H1 (cell line): ENCODE data around the gene SLC7A8. TPM values are rescaled to one million over a fixed set of nuclear protein-coding genes. Genes with fewer than 3 reads are reported as not detected.

Experiments
- CTCF ChIA-PET: fragments of 300-600 bp; sonication (Branson Sonifier 250); formaldehyde crosslinking; loops from one replicate; lab custom pipeline; 2021; ENCODE audit not compliant: partially characterized antibody; lab: Charles Lee
- POLR2A ChIA-PET: fragments of 300-600 bp; sonication (Branson Sonifier 250); formaldehyde crosslinking; loops from one replicate; lab custom pipeline; 2021; ENCODE audit warnings: inconsistent platforms; ENCODE audit not compliant: partially characterized antibody; lab: Charles Lee
- DNase-seq, 2 experiments: peaks; one replicate each; pipeline versions ENCODE4 v3.0.0 to v3.0.0-alpha.2; 2010 to 2022; ENCODE audit warnings: low spot score in 2 of 2, low read depth in 1 of 2, mixed read lengths in 1 of 2
- FAIRE-seq: peaks from 2 replicates; lab custom pipeline; 2011; peaks lifted over from hg19 to GRCh38; lab: Jason Lieb, UNC
- H2AFZ ChIP-seq: 2 replicates; pipeline ENCODE4 v1.8.1; 2012; ENCODE audit warnings: low read length, inconsistent platforms
- H2AK5ac ChIP-seq: 2 replicates; pipeline ENCODE4 v1.6.1; 2013; ENCODE audit warnings: low read depth, low read length
- H2BK120ac ChIP-seq: replicated peaks from 2 replicates; pipeline ENCODE3; 2013; ENCODE audit warnings: low read depth, low read length, inconsistent platforms
- H2BK12ac ChIP-seq: 2 replicates; pipeline ENCODE4 v1.6.1; 2013; ENCODE audit warnings: low read depth, low read length
- H2BK15ac ChIP-seq: 2 replicates; pipeline ENCODE4 v1.6.1; 2013; ENCODE audit warnings: low read length
- H2BK20ac ChIP-seq: 2 replicates; pipeline ENCODE4 v1.6.1; 2013; ENCODE audit warnings: low read length
- H2BK5ac ChIP-seq: 2 replicates; pipeline ENCODE4 v1.6.1; 2013; ENCODE audit warnings: low read depth, low read length
- H3K14ac ChIP-seq: 2 replicates; pipeline ENCODE4 v1.6.1; 2013; ENCODE audit warnings: inconsistent platforms; ENCODE audit not compliant: insufficient read length
- H3K18ac ChIP-seq: 2 replicates; pipeline ENCODE4 v1.6.1; 2013; ENCODE audit warnings: low read length; ENCODE audit errors: extremely low read depth
- H3K23ac ChIP-seq: 2 replicates; pipeline ENCODE4 v1.6.1; 2013; ENCODE audit warnings: inconsistent platforms; ENCODE audit not compliant: insufficient read length
- H3K23me2 ChIP-seq: 2 replicates; pipeline ENCODE4 v1.6.1; 2013; ENCODE audit warnings: low read depth, low read length
- H3K27ac ChIP-seq: 2 replicates; pipeline ENCODE4 v1.6.1; 2011; ENCODE audit warnings: low read depth, low read length, inconsistent platforms
- H3K27me3 ChIP-seq, 4 experiments: replicated peaks in 1 of 4; 1 replicate in 1 of 4; 2 replicates in 3 of 4; pipeline versions ENCODE4 v1.6.1 to v1.8.1; 2011 to 2013; ENCODE audit warnings: low read length in 3 of 4, mild to moderate bottlenecking in 3 of 4, inconsistent platforms in 2 of 4, mixed read lengths in 2 of 4, moderate library complexity in 1 of 4; ENCODE audit not compliant: control insufficient read depth in 3 of 4, insufficient read depth in 3 of 4; ENCODE audit errors: extremely low read depth in 1 of 4
- H3K36me3 ChIP-seq, 4 experiments: 2 replicates each; pipeline versions ENCODE4 v1.6.1 to v1.8.1; 2011 to 2013; ENCODE audit warnings: mild to moderate bottlenecking in 4 of 4, low read length in 3 of 4, moderate library complexity in 2 of 4, control low read depth in 1 of 4, inconsistent platforms in 1 of 4; ENCODE audit not compliant: insufficient read depth in 4 of 4, control insufficient read depth in 2 of 4
- H3K4ac ChIP-seq: replicated peaks from 2 replicates; pipeline ENCODE3; 2013; ENCODE audit warnings: low read length, low read depth, mixed read lengths, inconsistent platforms; ENCODE audit not compliant: insufficient read length
- H3K4me1 ChIP-seq, 4 experiments: replicated peaks in 1 of 4; 1 replicate in 1 of 4; 2 replicates in 3 of 4; pipeline versions ENCODE4 v1.6.1 to v1.8.1; 2011 to 2013; ENCODE audit warnings: low read length in 3 of 4, inconsistent platforms in 2 of 4, mixed read lengths in 1 of 4; ENCODE audit not compliant: insufficient read depth in 4 of 4, control insufficient read depth in 3 of 4
- H3K4me2 ChIP-seq, 2 experiments: 2 replicates each; pipeline versions ENCODE4 v1.6.1 to v1.8.1; 2011 to 2013; ENCODE audit warnings: low read depth in 2 of 2, low read length in 2 of 2, control low read depth in 1 of 2, inconsistent platforms in 1 of 2, mild to moderate bottlenecking in 1 of 2; ENCODE audit not compliant: insufficient read depth in 1 of 2
- H3K4me3 ChIP-seq, 4 experiments: fragments of 200-600, 300-600 bp in 1 of 4; sonication (generic), shearing (Covaris generic), sonication (Bioruptor Twin) in 1 of 4; 2 replicates each; pipeline versions ENCODE4 v1.5.1 to v1.8.1; 2011 to 2016; ENCODE audit warnings: low read length in 4 of 4, low read depth in 3 of 4, control low read depth in 2 of 4, inconsistent platforms in 2 of 4, mild to moderate bottlenecking in 2 of 4, mixed read lengths in 1 of 4, moderate library complexity in 1 of 4; ENCODE audit not compliant: insufficient read depth in 2 of 4; ENCODE audit errors: extremely low read depth in 1 of 4
- H3K56ac ChIP-seq: replicated peaks from 2 replicates; pipeline ENCODE3; 2013; ENCODE audit warnings: low read depth, mild to moderate bottlenecking, mixed read lengths, low read length, inconsistent platforms; ENCODE audit not compliant: insufficient read length
- H3K79me1 ChIP-seq: 2 replicates; pipeline ENCODE4 v1.6.1; 2013; ENCODE audit warnings: low read depth, low read length, control low read depth
- H3K79me2 ChIP-seq, 2 experiments: 2 replicates each; pipeline versions ENCODE4 v1.6.1 to v1.8.1; 2012 to 2013; ENCODE audit warnings: low read length in 2 of 2, mild to moderate bottlenecking in 2 of 2, inconsistent platforms in 1 of 2; ENCODE audit not compliant: insufficient read depth in 2 of 2, control insufficient read depth in 1 of 2
- H3K9ac ChIP-seq, 4 experiments: replicated peaks in 1 of 4; 1 replicate in 1 of 4; 2 replicates in 3 of 4; pipeline versions ENCODE4 v1.6.1 to v1.8.1; 2011 to 2013; ENCODE audit warnings: low read depth in 3 of 4, low read length in 3 of 4, control low read depth in 2 of 4, mild to moderate bottlenecking in 2 of 4, moderate library complexity in 2 of 4, inconsistent platforms in 1 of 4; ENCODE audit errors: extremely low read depth in 1 of 4
- H3K9me3 ChIP-seq, 2 experiments: 2 replicates each; pipeline versions ENCODE4 v1.6.1 to v1.8.1; 2012 to 2013; ENCODE audit warnings: mild to moderate bottlenecking in 2 of 2, moderate library complexity in 2 of 2, control low read depth in 1 of 2, inconsistent platforms in 1 of 2, low read depth in 1 of 2, low read length in 1 of 2, mixed read lengths in 1 of 2; ENCODE audit not compliant: insufficient read depth in 2 of 2
- H4K20me1 ChIP-seq, 2 experiments: replicated peaks in 1 of 2; 2 replicates each; pipeline versions ENCODE3 to v1.8.1; 2011 to 2013; ENCODE audit warnings: inconsistent platforms in 2 of 2, low read length in 2 of 2, mild to moderate bottlenecking in 1 of 2; ENCODE audit not compliant: insufficient read depth in 2 of 2, control insufficient read depth in 1 of 2
- H4K5ac ChIP-seq: 2 replicates; pipeline ENCODE4 v1.6.1; 2013; ENCODE audit warnings: low read length, low read depth, mixed read lengths, inconsistent platforms; ENCODE audit not compliant: insufficient read length
- H4K8ac ChIP-seq: 2 replicates; pipeline ENCODE4 v1.8.0; 2013; ENCODE audit warnings: mild to moderate bottlenecking, moderate library complexity, low read length, inconsistent platforms; ENCODE audit not compliant: insufficient read depth; ENCODE audit errors: extremely low read depth
- H4K91ac ChIP-seq: replicated peaks from 2 replicates; pipeline ENCODE3; 2013; ENCODE audit warnings: low read length, mixed read lengths, inconsistent platforms; ENCODE audit not compliant: insufficient read length
- ASH2L ChIP-seq: fragments of 200-600, 300-600 bp; sonication (generic); IDR thresholded peaks from one replicate; pipeline ENCODE4 v1.7.1; 2017; ENCODE audit warnings: low read length
- ATF3 ChIP-seq: IDR thresholded peaks from 2 replicates; pipeline ENCODE4 v1.6.1; 2011; ENCODE audit warnings: low read depth, mild to moderate bottlenecking, low read length; ENCODE audit not compliant: insufficient read depth
- CBX5 ChIP-seq: fragments of 300-800, 300-1000 bp; sonication (generic); IDR thresholded peaks from 2 replicates; pipeline ENCODE4 v1.7.1; 2016; ENCODE audit warnings: antibody characterized with exemption, low read length, low read depth
- CEBPB ChIP-seq: IDR thresholded peaks from 2 replicates; pipeline ENCODE4 v1.6.1; 2012; ENCODE audit warnings: low read depth, low read length
- PHF8 ChIP-seq: fragments of 200-600 bp; sonication (generic); conservative IDR thresholded peaks from 2 replicates; pipeline ENCODE4 v1.7.1; 2012; ENCODE audit warnings: low read depth, mild to moderate bottlenecking, inconsistent platforms, low read length, moderate library complexity
- SIRT6 ChIP-seq: IDR thresholded peaks from one replicate; pipeline ENCODE4 v1.7.1; 2012; ENCODE audit warnings: low read length, inconsistent platforms
- TAF7 ChIP-seq: optimal IDR thresholded peaks from 2 replicates; pipeline ENCODE3; 2011; ENCODE audit warnings: low read depth, mild to moderate bottlenecking, inconsistent platforms, low read length, moderate library complexity, borderline replicate concordance
- YY1 ChIP-seq: IDR thresholded peaks from 2 replicates; pipeline ENCODE4 v1.6.1; 2011; ENCODE audit warnings: low read depth, mild to moderate bottlenecking, low read length
- ZNF274 ChIP-seq: IDR thresholded peaks from 2 replicates; pipeline ENCODE4 v1.7.0; 2012; ENCODE audit warnings: low read length, borderline replicate concordance; ENCODE audit errors: extremely low read depth
- WGBS, 2 experiments: shearing (Covaris generic) in 1 of 2; methylation state at CpG; one replicate each; pipeline versions ENCODE4 v1.1.6 to v1.1.7; 2013 to 2015; ENCODE audit warnings: low lambda C conversion rate in 2 of 2, mixed read lengths in 2 of 2, inconsistent platforms in 1 of 2, low coverage in 1 of 2, missing lambda C conversion rate in 1 of 2; ENCODE audit not compliant: insufficient replicate concordance in 2 of 2, insufficient coverage in 1 of 2, insufficient read length in 1 of 2; ENCODE audit errors: extremely low coverage in 1 of 2, missing lambda C conversion rate in 1 of 2; 5-methylcytosine and 5-hydroxymethylcytosine counted together
- long read RNA-seq, 2 experiments: library from RNA in 1 of 2; library from capped mRNA in 1 of 2; stranded (forward); transcript quantifications; one replicate each; pipeline ENCODE4 v2.0.0, GENCODE V29; 2021; ENCODE audit warnings: inconsistent platforms in 1 of 2
- polyA minus RNA-seq, 3 experiments: library from RNA; depleted of rRNA, polyadenylated mRNA; stranded (reverse); fragments of >200 nt; gene quantifications; 1 replicate in 2 of 3; 2 replicates in 1 of 3; pipeline ENCODE4 v1.2.3, GENCODE V29; 2011
- polyA plus RNA-seq, 7 experiments: library from polyadenylated mRNA; depleted of rRNA in 3 of 7; stranded (reverse) in 5 of 7; unstranded in 2 of 7; fragments of >200 nt in 5 of 7; fragments of 200-250 nt in 2 of 7; gene quantifications; 1 replicate in 5 of 7; 2 replicates in 1 of 7; 4 replicates in 1 of 7; pipeline versions ENCODE4 v1.2.1 to v1.2.3, GENCODE V29; 2011 to 2013; ENCODE audit warnings: missing spikeins in 2 of 7, mixed read lengths in 2 of 7
- total RNA-seq: library from RNA; stranded (reverse); fragmentation: NEBNext Ultra II Directional; extraction: Animal tissue kit (Norgen Biotek cat#: 25700); gene quantifications from 2 replicates; pipeline ENCODE4 v1.2.1, GENCODE V29; 2021

SLC7A8 gene
- 204 and 209 TPM in 2 replicates for total RNA-seq
- polyA plus RNA-seq (2011; rRNA removed): 181 and 182 TPM in 2 replicates
- polyA plus RNA-seq (2011; cell fraction: cytosol; rRNA removed): 72.1 TPM
- 146 TPM for polyA plus RNA-seq (2011; cell fraction: nucleus; rRNA removed)
- polyA plus RNA-seq (2012, experiment 1 of 2): 162 to 194 TPM (median 173 TPM) in 4 replicates
- 152 TPM for polyA plus RNA-seq (2012, experiment 2 of 2)
- 383 TPM for polyA plus RNA-seq (2013, experiment 1 of 2)
- polyA plus RNA-seq (2013, experiment 2 of 2): 341 TPM
- 234 and 286 TPM in 2 replicates for polyA minus RNA-seq (2011; rRNA and poly(A)+ RNA removed)
- polyA minus RNA-seq (2011; cell fraction: cytosol; rRNA and poly(A)+ RNA removed): 176 TPM
- 79.9 TPM for polyA minus RNA-seq (2011; cell fraction: nucleus; rRNA and poly(A)+ RNA removed)
- long read RNA-seq, experiment 1, full-length matches to known transcripts: 29 of 106 reads
- long read RNA-seq, experiment 1, partial matches to known transcripts: 23 of 106 reads
- long read RNA-seq, experiment 1, other reads (novel, unspliced or antisense): 54 of 106 reads
- long read RNA-seq, experiment 2, full-length matches to known transcripts: 11 of 22 reads
- long read RNA-seq, experiment 2, partial matches to known transcripts: 6 of 22 reads
- long read RNA-seq, experiment 2, other reads (novel, unspliced or antisense): 5 of 22 reads

GRCh38 chr14:23183479-23183878 is at the start of gene SLC7A8:
Gene SLC7A8, minus strand, starts transcription at chr14:23183660. Its CDS starts 746 bp downstream, at chr14:23182914.
- Histone ChIP-seq H3K79me2 (peaks cover 5 to 38% of the 10 kb centered on the region in 2 experiments), H3K4ac (no peak within 1 kb of the TSS), H3K4me1 (peaks cover 0 to 4% (median under 1%) of the 10 kb centered on the region in 4 experiments; a peak in 5 of 7 replicates), H3K18ac (peak within 1 kb of the TSS; percentile 13; the same call in 1 of the 2 replicates), H3K14ac (no peak within 1 kb of the TSS), H2BK20ac (peak within 1 kb of the TSS; percentile 49; the same call in 1 of the 2 replicates), H3K23me2 (peaks cover 6% of the 10 kb centered on the region; the same call in 1 of the 2 replicates), H4K91ac (no peak within 1 kb of the TSS), H3K27me3 (no peaks in the 10 kb centered on the region), H3K36me3 (no peaks in the 10 kb centered on the region), H2AK5ac (no peak within 1 kb of the TSS), H3K4me2 (peak within 1 kb of the TSS; percentile 67 to 72), H3K9ac (peak within 1 kb of the TSS; percentile 52 to 71 (median 66)), H3K56ac (no peak within 1 kb of the TSS), H4K20me1 (peaks cover 0 to 6% of the 10 kb centered on the region in 2 experiments), H2BK120ac (peak within 1 kb of the TSS; percentile 57), H4K8ac (no peak within 1 kb of the TSS), H3K79me1 (0 out of 2 replicates have a peak, but pooled peaks cover 3% of the 10 kb centered on the region), H3K27ac (0 out of 2 replicates have a peak within 1 kb of the TSS, but pooled peaks have one; percentile 1), H2BK5ac (peak within 1 kb of the TSS; percentile 47; the same call in 1 of the 2 replicates), H2BK12ac (peak within 1 kb of the TSS; percentile 45), H3K9me3 (no peaks in the 10 kb centered on the region; a peak in 1 of 4 replicates), H4K5ac (peak within 1 kb of the TSS; percentile 1), H3K23ac (no peak within 1 kb of the TSS), H2BK15ac (0 out of 2 replicates have a peak within 1 kb of the TSS, but pooled peaks have one; percentile 83), H3K4me3 (peak within 1 kb of the TSS; percentile 52 to 83 (median 62)), H2AFZ (peak within 1 kb of the TSS; percentile 83)
- FAIRE-seq: peak; percentile 7
- ChIA-PET POLR2A (interaction anchor here (0.8 to 1.6 kb wide), 14 partner anchors 9 to 138 kb away, joined by 3 to 9 read pairs (median 4); partner anchors contain the start of genes ACIN1, C14orf119, CEBPE and PABPN1), CTCF (interaction anchor here (1.1 to 10.7 kb wide), 7 partner anchors 10 to 67 kb away, joined by 3 to 290 read pairs (median 3); partner anchors contain the start of gene CEBPE)
- DNase-seq: peak in 1 of 2 experiments; percentile 78
- 2% methylated on average over 17 of the region's 17 CpGs; no CpG with 5 or more reads in 1 of the 2 experiments for WGBS, 2 experiments
- TF ChIP-seq ASH2L (peak; percentile 12), CEBPB (no peak), TAF7 (peak; percentile 62), ATF3 (no peak), ZNF274 (no peak), SIRT6 (no peak), PHF8 (peak; percentile 60; the same call in 1 of the 2 replicates), CBX5 (no peak), YY1 (no peak)
